HG03378 (cell line): ENCODE results near the gene DISC1.
"Not testable (repeated sequence)": the region's sequence is repeated elsewhere in the genome, so short reads cannot be mapped to it uniquely, and the experiment has no call there.

Source experiments
- ATAC-seq: cut with Tn5 transposase; IDR thresholded peaks from one replicate; pipeline ENCODE4 v1.9.1; 2021; ENCODE audit warnings: mild to moderate bottlenecking, moderate library complexity; ENCODE audit not compliant: unreplicated experiment

DISC1 gene

DNA sequence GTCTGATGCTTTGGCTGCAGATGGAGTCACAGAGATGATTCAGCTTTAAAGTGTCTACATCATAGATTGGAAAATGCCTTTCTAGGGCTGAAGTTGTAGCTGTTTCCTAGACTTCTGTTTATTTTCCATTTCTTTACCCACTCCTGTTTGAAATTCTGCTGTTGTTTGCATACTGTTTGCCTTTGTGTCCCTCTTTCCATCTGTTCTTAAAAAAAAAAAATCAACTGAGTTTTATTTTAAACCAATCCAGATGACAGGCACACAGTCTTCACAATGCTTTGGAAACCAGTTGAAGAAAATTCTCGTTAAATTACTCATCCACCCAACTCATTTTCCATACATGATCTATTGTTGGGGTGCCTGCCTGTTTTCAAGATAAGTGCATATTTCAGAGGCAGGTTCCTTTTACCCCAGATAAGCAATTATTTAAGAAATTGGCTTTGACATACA is 245.9 kb downstream of the DISC1 start:
- no peak for ATAC-seq

GRCh38 chr1:231878737-231879136 is 252.1 kb downstream of the DISC1 start:
- no peak for ATAC-seq

GRCh38 chr1:231879296-231879695 is 252.7 kb downstream of the DISC1 start:
- no peak for ATAC-seq

GRCh38 chr1:231882333-231882732 is 255.7 kb downstream of the DISC1 start:
- ATAC-seq, result no peak

DNA sequence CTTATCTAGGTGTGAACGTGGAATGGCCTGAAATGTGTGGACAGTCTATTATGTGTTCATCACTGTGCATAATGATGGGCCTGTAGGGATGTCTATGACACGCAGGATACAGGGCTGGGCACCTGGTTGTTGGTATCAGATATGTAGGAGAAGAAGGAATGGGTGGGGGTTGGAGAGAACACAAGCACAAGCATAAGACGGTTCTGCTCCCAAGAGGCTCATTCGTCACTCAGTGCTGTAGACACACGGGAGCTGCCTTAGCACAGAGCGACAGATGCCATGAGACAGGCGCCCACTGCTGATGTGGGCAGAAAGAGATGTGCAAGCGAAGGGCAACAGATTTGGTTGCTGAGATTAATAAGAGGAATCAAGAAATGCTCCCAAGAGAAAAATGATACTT is 256.2 kb downstream of the DISC1 start:
- no peak for ATAC-seq

- no peak for ATAC-seq
These were observed 256.8 kb downstream of the DISC1 start for GRCh38 chr1:231883382-231883781.

GRCh38 chr1:231885209-231885854 is 258.7 kb downstream of the DISC1 start:
- ATAC-seq, result no peak

DNA sequence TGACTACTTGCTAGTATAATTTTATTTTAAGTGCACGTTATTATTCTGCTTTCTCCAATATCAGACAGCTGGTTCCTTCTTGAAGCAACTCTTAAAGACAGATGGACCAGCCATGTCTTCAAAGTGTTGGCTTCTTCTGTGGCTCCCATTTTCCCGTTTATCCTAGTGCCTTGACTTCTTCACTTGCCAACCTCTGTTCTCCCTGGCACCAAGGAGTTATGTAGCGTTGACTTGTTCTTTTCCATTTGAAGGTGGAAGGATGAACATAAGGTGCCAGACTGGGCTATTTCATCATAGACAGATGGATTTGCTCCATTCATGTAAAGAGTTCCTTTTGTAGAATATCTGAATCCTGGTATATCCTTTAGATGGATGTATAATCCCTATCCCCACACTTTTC is 260.6 kb downstream of the DISC1 start:
- no peak for ATAC-seq

DNA sequence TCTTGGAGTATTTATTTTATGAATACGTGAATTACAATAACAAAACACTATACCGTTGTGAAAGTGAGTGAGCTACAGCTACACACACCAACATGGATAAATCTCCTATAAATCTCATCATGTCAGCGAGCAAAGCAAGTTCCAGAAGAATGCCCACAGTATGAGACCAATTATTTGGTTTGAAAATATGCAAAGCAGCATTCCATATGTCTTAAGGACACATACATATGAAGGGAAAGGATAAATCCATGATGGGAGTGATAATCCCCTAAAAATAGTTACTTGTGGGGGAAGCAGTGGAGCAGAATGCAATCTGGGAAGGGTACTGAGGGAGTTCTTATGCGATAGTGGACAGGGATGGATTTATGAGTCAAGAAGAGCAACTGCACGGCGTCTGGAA is 261.3 kb downstream of the DISC1 start:
- ATAC-seq, result no peak

GRCh38 chr1:231890791-231891190 is 264.2 kb downstream of the DISC1 start:
- ATAC-seq, result no peak

GRCh38 chr1:231893400-231894102 is 267.0 kb downstream of the DISC1 start:
- ATAC-seq, result no peak

DNA sequence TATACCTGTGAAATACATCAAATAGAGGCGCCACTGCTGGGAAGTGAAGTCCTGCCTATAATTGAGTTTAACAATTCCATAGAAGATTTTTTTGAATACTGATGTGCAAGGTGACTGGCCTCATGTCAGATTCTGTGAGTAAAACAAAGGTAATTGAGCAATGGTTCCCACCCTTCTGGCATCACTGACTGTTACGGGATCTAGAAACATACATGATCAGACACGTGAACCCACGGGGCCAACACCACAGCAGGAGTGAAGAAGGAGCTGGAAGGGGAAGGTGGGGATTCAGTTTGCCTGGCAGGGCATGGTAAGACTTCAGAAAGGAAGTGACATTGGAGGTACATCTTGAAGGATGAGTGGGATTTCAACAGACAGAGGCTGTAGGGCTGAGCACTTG is 270.2 kb downstream of the DISC1 start:
- ATAC-seq, result no peak

GRCh38 chr1:231899046-231899445 is 272.5 kb downstream of the DISC1 start:
- no peak for ATAC-seq

- no peak for ATAC-seq
These were observed 273.3 kb downstream of the DISC1 start for GRCh38 chr1:231899713-231900435.

- ATAC-seq, result no peak
These were observed 277.0 kb downstream of the DISC1 start for GRCh38 chr1:231903586-231904081.

- ATAC-seq, result not testable (repeated sequence)
These were observed 280.7 kb downstream of the DISC1 start for GRCh38 chr1:231907310-231907709.

- no peak for ATAC-seq
These were observed 286.9 kb downstream of the DISC1 start for GRCh38 chr1:231913493-231913892.

DNA sequence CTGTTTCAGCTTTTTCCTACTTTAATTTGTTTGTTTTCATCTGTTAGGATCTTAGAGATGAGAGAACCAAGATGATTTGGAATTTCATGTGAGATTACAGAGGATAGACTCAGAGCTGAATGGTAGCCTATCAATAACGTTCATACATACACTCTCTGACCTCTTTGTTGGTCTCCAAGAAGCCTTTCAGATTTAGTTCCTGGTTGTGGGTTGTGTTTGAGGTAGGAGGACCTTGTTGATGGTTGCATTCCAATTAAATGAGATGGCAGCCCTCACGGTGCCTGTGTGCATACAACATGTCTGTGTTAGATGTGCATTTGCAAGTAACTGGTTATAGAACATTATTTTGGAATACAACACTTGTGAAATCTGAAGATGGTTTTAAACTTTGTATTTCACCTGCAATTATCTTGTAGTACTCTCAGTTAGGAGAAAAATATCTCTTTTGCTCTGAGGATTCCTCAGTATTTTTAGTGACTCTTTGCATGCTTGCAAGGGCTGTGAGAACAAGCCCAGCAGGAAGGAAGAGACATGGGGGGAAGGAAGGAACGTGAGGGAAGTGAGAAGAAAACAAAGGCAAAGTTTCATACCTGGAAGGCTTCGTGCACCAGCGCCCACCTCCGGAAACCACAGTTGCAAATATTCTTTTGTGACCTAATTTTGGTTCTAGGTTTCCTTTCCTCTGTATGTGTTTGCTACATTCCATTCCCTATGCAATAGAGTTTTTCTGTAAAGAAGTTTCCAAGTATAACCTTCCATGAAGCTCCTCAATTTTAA is 291.8 kb downstream of the DISC1 start:
- ATAC-seq, result peak; percentile 50

DNA sequence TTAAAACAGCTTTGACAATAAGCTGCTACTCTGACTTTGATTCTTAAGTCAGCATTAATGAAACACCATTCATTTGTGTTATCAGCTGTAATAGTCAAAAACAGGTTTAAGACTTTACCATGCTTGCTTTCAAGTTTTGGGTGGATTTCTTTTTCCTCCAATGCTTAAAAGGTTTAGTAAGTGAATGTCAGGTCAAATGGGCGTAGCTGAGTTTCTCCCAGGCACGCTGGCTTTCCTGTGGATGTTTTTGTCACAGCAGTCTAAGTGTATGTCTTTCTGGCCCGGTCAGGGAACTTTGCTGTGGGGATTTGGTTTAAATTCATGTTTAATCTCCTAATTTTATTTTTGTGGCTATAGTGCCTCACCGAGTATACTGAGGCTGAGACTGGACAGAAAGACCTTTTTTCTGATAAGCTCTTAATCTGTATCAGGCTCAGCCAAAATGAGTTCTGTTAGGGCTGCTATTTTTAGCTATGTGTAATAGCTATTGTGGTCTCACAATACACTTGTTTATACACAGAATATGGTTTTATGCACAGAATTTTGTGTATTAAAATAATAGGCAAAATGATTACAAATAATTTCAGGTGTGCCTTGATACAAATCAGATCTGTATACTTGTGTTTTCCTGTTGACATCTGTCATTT is 292.8 kb downstream of the DISC1 start:
- no peak for ATAC-seq

DNA sequence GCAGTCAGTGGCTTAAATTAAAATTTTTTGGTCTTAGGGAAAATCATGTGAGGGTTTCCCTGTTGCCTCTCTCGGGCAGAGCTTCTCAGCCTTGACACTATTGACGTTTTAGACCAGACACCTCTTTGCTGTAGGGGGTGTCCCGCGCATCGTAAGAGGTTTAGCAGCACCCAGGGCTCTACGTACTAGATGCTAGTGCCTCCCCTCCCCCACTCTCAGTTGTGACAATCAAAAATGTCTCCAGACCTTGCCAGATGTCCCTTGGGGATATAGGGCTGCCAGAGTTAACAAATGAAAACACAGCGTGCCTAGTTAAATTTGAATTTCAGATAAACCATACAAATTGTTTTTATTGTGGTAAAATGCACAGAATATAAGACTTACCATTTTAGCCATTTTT is 293.3 kb downstream of the DISC1 start:
- ATAC-seq, result no peak
